HCT116 (cell line): ENCODE results near the gene SCYGR1.
A peak's percentile ranks its signal among the peaks of the same experiment; 100 is the strongest.

ENCODE experiments used
- POLR2A ChIP-seq: IDR thresholded peaks from 2 replicates; pipeline ENCODE4 v1.7.0; 2011; ENCODE audit warnings: borderline replicate concordance; ENCODE audit not compliant: insufficient read depth, insufficient read length; ENCODE audit errors: extremely low read depth
- YY1 ChIP-seq: IDR thresholded peaks from 2 replicates; pipeline ENCODE4 v1.6.1; 2011; ENCODE audit warnings: low read length, low read depth, moderate library complexity, mild to moderate bottlenecking; ENCODE audit not compliant: insufficient replicate concordance; ENCODE audit errors: extremely low read depth
- TF ChIP-seq, protein P1 (sequence below), 3 experiments: fragments of 200-600 bp in 1 of 3; sonication (generic) in 1 of 3; IDR thresholded peaks in 2 of 3; conservative IDR thresholded peaks in 1 of 3; 2 replicates each; pipeline ENCODE4 v1.5.1; 2012 to 2017; ENCODE audit warnings: low read depth in 2 of 3, low read length in 2 of 3, antibody characterized with exemption in 1 of 3, borderline replicate concordance in 1 of 3, control low read depth in 1 of 3, mild to moderate bottlenecking in 1 of 3, mixed read lengths in 1 of 3, mixed run types in 1 of 3, moderate library complexity in 1 of 3; ENCODE audit not compliant: insufficient read depth in 1 of 3

DNA sequence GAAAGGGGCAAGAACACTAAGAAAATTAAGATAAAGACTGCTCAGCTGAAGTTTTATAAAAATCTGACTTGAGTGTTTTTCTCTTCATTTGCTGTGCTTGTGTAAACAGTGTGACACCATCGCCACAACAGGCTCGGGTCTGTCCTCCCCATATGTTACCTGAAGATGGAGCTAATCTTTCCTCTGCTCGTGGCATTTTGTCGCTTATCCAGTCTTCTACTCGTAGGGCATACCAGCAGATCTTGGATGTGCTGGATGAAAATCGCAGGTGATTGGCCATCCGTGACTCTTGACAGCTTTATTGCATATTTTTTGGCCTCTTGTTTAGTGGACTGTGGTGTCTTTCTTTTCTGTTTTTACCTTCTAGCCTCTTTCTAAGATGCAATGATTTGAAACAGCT, 40.6 kb downstream of the SCYGR1 start:
- TF ChIP-seq POLR2A, result no peak
- TF ChIP-seq, protein P1, sequence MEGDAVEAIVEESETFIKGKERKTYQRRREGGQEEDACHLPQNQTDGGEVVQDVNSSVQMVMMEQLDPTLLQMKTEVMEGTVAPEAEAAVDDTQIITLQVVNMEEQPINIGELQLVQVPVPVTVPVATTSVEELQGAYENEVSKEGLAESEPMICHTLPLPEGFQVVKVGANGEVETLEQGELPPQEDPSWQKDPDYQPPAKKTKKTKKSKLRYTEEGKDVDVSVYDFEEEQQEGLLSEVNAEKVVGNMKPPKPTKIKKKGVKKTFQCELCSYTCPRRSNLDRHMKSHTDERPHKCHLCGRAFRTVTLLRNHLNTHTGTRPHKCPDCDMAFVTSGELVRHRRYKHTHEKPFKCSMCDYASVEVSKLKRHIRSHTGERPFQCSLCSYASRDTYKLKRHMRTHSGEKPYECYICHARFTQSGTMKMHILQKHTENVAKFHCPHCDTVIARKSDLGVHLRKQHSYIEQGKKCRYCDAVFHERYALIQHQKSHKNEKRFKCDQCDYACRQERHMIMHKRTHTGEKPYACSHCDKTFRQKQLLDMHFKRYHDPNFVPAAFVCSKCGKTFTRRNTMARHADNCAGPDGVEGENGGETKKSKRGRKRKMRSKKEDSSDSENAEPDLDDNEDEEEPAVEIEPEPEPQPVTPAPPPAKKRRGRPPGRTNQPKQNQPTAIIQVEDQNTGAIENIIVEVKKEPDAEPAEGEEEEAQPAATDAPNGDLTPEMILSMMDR (IDR thresholded peaks at IDR 0.05 in 2 of 3, conservative IDR thresholded peaks at IDR 0.05 in 1 of 3; ENCODE audit: borderline replicate concordance in 1 of 3, insufficient read depth in 1 of 3, low read depth in 2 of 3, low read length in 2 of 3), result 0 out of 6 replicates have a peak, but pooled peaks of 1 of the 3 experiments have one; percentile 3
- no peak for TF ChIP-seq YY1
